Activated CD4-positive, CD25-positive, alpha-beta regulatory T cell (primary cell): ENCODE measurements around the gene IGF1R.

Experiments used
- DNase-seq, 4 experiments: peaks; one replicate each; lab custom pipeline; 2025; lab: John Stamatoyannopoulos, UW

The IGF1R gene

GRCh38 chr15:98943051-98943508, 294.7 kb downstream of the IGF1R start:
- DNase-seq, result no peak

GRCh38 chr15:98943601-98944151, 295.3 kb downstream of the IGF1R start:
- no peak for DNase-seq

GRCh38 chr15:98946301-98947255, 298.2 kb downstream of the IGF1R start:
- no peak for DNase-seq

- DNase-seq, result no peak
Observed at GRCh38 chr15:98948456-98948855, 300.1 kb downstream of the IGF1R start.

GRCh38 chr15:98948941-98949340, 300.6 kb downstream of the IGF1R start:
- DNase-seq, result no peak

GRCh38 chr15:98949624-98950023, 301.3 kb downstream of the IGF1R start:
- no peak for DNase-seq

- no peak for DNase-seq
Observed at GRCh38 chr15:98950248-98950647, 301.9 kb downstream of the IGF1R start.

GRCh38 chr15:98951004-98951403, 302.7 kb downstream of the IGF1R start:
- no peak for DNase-seq

GRCh38 chr15:98951493-98952320, 303.4 kb downstream of the IGF1R start:
- no peak for DNase-seq

- DNase-seq, result no peak
Observed at GRCh38 chr15:98952381-98952803, 304.1 kb downstream of the IGF1R start.

- DNase-seq, result no peak
Observed at GRCh38 chr15:98953000-98953787, 304.9 kb downstream of the IGF1R start.

GRCh38 chr15:98953968-98954367, 305.6 kb downstream of the IGF1R start:
- DNase-seq, result no peak

- no peak for DNase-seq
Observed at GRCh38 chr15:98954411-98954810, 306.1 kb downstream of the IGF1R start.

GRCh38 chr15:98955331-98955730, 307.0 kb downstream of the IGF1R start:
- DNase-seq, result no peak

GRCh38 chr15:98955961-98956723, 307.8 kb downstream of the IGF1R start:
- DNase-seq, result no peak

GRCh38 chr15:98956796-98957553, 308.6 kb downstream of the IGF1R start:
- no peak for DNase-seq

- no peak for DNase-seq
Observed at GRCh38 chr15:98957655-98958054, 309.3 kb downstream of the IGF1R start.

GRCh38 chr15:98958076-98958475, 309.7 kb downstream of the IGF1R start:
- no peak for DNase-seq

GRCh38 chr15:98958918-98959639, 310.7 kb downstream of the IGF1R start:
- no peak for DNase-seq
